Thyroid gland (tissue), 4 donors: Measurements from ENCODE around the gene GNAI1. TPM values are rescaled to one million over a fixed set of nuclear protein-coding genes. Genes with fewer than 3 reads are reported as not detected.

Experiments
- DNase-seq, 2 donors: peaks; one replicate each; pipeline ENCODE4 v3.0.0-alpha.2; 2019
- H3K27ac ChIP-seq, 3 donors: fragments of 200-600 bp; sonication (generic); 1 replicate in 2 of 3; 2 replicates in 1 of 3; pipeline ENCODE4 v1.5.1; 2016 to 2019; ENCODE audit warnings: mild to moderate bottlenecking in 1 of 3, moderate library complexity in 1 of 3
- H3K27me3 ChIP-seq: fragments of 200-600 bp; sonication (generic); one replicate; pipeline ENCODE4 v1.5.1; 2019
- H3K36me3 ChIP-seq, 2 donors: fragments of 200-600 bp; sonication (generic); one replicate each; pipeline ENCODE4 v1.5.1; 2016 to 2019
- H3K4me1 ChIP-seq, 2 donors: fragments of 200-600 bp; sonication (generic); one replicate each; pipeline ENCODE4 v1.5.1; 2017 to 2019
- H3K4me3 ChIP-seq, 3 donors: fragments of 200-600 bp; sonication (generic); replicated peaks in 1 of 3; 1 replicate in 2 of 3; 2 replicates in 1 of 3; pipeline ENCODE4 v1.5.1; 2016; ENCODE audit warnings: mild to moderate bottlenecking in 1 of 3
- H3K9me3 ChIP-seq: fragments of 200-600 bp; sonication (generic); one replicate; pipeline ENCODE4 v1.5.1; 2017
- CTCF ChIP-seq, 6 experiments: fragments of 200-600 bp in 3 of 6; fragments of 450-650 bp in 3 of 6; sonication (generic) in 3 of 6; IDR thresholded peaks; one replicate each; pipeline ENCODE4 v1.5.1; 2016 to 2019; ENCODE audit warnings: antibody characterized with exemption in 6 of 6, mild to moderate bottlenecking in 2 of 6, inconsistent platforms in 1 of 6, moderate library complexity in 1 of 6
- POLR2A ChIP-seq, 2 donors: fragments of 450-650 bp; IDR thresholded peaks; one replicate each; pipeline ENCODE4 v1.6.1; 2017; ENCODE audit warnings: antibody characterized with exemption in 2 of 2, mild to moderate bottlenecking in 2 of 2, moderate library complexity in 1 of 2
- WGBS, 2 donors: methylation state at CpG; one replicate each; pipeline ENCODE4 v1.1.5; 2017; 5-methylcytosine and 5-hydroxymethylcytosine counted together
- intact Hi-C: fragments of 100-400 bp; cut with DNase I; formaldehyde crosslinking; loops from one replicate; pipeline ENCODE4 v1.15.1; 2023
- total RNA-seq, 4 donors: library from RNA; depleted of rRNA; stranded (reverse); fragments of >200 nt; gene quantifications; one replicate each; pipeline ENCODE4 v1.2.3, GENCODE V29; 2016

The GNAI1 gene
- total RNA-seq, 4 donors from 2014 or later, result 32.1 to 52.7 (median 47.4) TPM

DNA sequence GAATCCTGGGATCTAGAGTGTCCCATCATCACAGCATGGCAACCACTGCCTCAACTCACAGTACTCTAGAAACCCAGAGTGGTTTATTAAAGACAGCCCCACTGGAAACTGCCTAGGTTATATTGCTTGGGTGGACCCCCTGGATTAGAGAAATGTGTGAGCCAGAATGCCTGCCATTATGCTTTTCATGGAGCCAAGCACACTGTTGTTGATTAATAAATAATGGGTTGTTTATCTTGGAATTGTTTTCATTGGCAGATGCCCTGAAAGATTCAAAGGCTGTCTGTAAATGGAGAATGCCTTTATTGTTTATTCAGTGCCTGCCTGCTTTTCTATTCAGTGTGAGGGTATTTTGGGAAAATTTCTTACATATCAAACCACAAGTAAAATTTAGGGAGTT, 52.1 kb downstream of the GNAI1 start:
- H3K27ac ChIP-seq, result peak overlapping the region in 1 of 3 donors; percentile 37
- H3K36me3 ChIP-seq, result no peaks in the 10 kb centered on the region
- intact Hi-C loops, result no loop called here
- no peak overlapping the region for H3K4me3 ChIP-seq
- no peaks in the 10 kb centered on the region for H3K9me3 ChIP-seq
- H3K27me3 ChIP-seq, result no peaks in the 10 kb centered on the region
- no peak for DNase-seq
- H3K4me1 ChIP-seq, result peaks cover 0 to 30% of the 10 kb centered on the region in 2 donors
- no peak for TF ChIP-seq CTCF (IDR thresholded peaks at IDR 0.05)
- TF ChIP-seq POLR2A (IDR thresholded peaks at IDR 0.05), result no peak

DNA sequence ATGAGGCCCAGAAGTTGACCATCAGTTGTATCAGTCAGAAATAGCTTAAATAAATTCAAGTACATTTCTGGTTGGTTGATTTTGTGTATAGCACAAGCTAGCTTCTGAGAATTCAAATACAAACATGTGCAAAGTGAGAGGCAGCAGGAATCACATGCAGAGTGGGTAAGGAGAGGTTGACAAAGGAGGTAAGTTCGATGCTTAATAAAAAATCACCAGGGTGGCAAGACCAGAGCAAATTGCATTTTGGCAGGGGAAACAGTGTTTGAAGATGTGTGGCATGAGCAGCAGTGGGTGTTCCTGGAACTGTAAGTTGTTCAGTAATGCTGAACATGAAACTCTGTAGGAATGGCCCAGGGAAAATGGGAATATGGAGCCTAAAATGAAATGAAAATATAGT, 52.6 kb downstream of the GNAI1 start:
- WGBS, 2 donors, result 34 to 42% methylated on average over 1 of the region's 1 CpG
- H3K4me3 ChIP-seq, result no peak overlapping the region
- intact Hi-C loops, result no loop called here
- no peak for TF ChIP-seq CTCF (IDR thresholded peaks at IDR 0.05)
- no peak for TF ChIP-seq POLR2A (IDR thresholded peaks at IDR 0.05)
- peaks cover 0 to 30% of the 10 kb centered on the region in 2 donors for H3K4me1 ChIP-seq
- H3K9me3 ChIP-seq, result no peaks in the 10 kb centered on the region
- no peaks in the 10 kb centered on the region for H3K27me3 ChIP-seq
- DNase-seq, result no peak
- H3K36me3 ChIP-seq, result no peaks in the 10 kb centered on the region
- peak overlapping the region in 2 of 3 donors; percentile 27 to 58 for H3K27ac ChIP-seq

- peak overlapping the region in 2 of 3 donors; percentile 27 to 58 for H3K27ac ChIP-seq
- intact Hi-C loops, result no loop called here
These were observed 53.1 kb downstream of the GNAI1 start for GRCh38 chr7:80187727-80188126.

DNA sequence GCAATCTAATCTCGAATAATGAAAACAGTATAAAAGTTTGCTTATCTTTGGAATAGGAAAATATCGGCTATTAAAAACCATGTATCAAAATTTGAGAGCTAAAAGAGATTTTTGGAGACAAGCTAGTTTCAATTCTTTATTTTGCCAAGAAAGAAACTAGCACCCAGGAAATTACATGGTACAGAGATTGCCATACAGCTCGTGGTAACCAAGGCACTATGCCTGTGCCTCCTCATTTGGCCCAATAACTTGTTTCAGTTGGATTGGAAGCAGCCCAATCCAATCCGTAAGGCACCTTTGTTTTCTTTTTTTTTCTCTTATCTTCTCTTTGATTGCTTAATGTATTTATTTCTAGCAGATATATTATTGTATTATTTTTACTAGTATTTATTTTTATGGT, 55.0 kb downstream of the GNAI1 start:
- H3K4me3 ChIP-seq, result no peak overlapping the region
- no peak for TF ChIP-seq POLR2A (IDR thresholded peaks at IDR 0.05)
- no peak for TF ChIP-seq CTCF (IDR thresholded peaks at IDR 0.05)
- 82 to 85% methylated on average over 4 of the region's 4 CpGs for WGBS, 2 donors
- peak overlapping the region in 1 of 3 donors; percentile 5 for H3K27ac ChIP-seq
- intact Hi-C loops, result no loop called here
- no peaks in the 10 kb centered on the region for H3K27me3 ChIP-seq
- no peaks in the 10 kb centered on the region for H3K36me3 ChIP-seq
- peaks cover 0 to 30% of the 10 kb centered on the region in 2 donors for H3K4me1 ChIP-seq
- H3K9me3 ChIP-seq, result no peaks in the 10 kb centered on the region
- no peak for DNase-seq

More at GRCh38 chr7:80187727-80188126, 53.1 kb downstream of the GNAI1 start:
- Histone ChIP-seq H3K4me3 (no peak overlapping the region), H3K36me3 (no peaks in the 10 kb centered on the region), H3K4me1 (peaks cover 0 to 30% of the 10 kb centered on the region in 2 donors), H3K27me3 (no peaks in the 10 kb centered on the region), H3K9me3 (no peaks in the 10 kb centered on the region)
- DNase-seq, result no peak
- TF ChIP-seq CTCF (IDR thresholded peaks at IDR 0.05), result no peak
- no peak for TF ChIP-seq POLR2A (IDR thresholded peaks at IDR 0.05)

DNA sequence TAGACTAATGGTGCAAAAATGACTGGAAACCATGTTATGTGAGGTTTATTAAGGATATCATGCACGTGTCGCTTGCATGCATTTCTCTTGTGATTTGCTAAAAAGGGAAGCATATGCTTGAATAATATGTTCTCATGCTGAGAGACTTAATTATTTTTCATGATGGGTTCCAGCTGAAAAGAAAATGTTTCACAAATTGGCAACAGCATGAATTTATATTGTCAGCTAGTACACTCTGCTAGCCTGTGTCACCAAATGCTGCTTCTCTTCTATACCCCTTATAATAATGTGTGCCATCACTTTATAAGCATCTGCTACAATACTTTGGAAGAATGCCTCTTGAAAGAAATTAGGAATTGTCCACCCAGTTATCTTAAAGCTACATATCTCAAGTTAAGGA, 63.0 kb downstream of the GNAI1 start:
- H3K36me3 ChIP-seq, result no peaks in the 10 kb centered on the region
- H3K27ac ChIP-seq, result no peak overlapping the region
- no peak for DNase-seq
- 88 to 91% methylated on average over 2 of the region's 2 CpGs for WGBS, 2 donors
- no peak overlapping the region for H3K4me3 ChIP-seq
- H3K4me1 ChIP-seq, result no peaks in the 10 kb centered on the region
- TF ChIP-seq POLR2A (IDR thresholded peaks at IDR 0.05) (no peak), CTCF (IDR thresholded peaks at IDR 0.05) (no peak)
- H3K27me3 ChIP-seq, result no peaks in the 10 kb centered on the region
- no peaks in the 10 kb centered on the region for H3K9me3 ChIP-seq
- intact Hi-C loops, result no loop called here
